Mesendoderm (in vitro differentiated cells): ENCODE results near the gene SPTSSB.

ENCODE experiments used
- DNase-seq: peaks from one replicate; pipeline ENCODE4 v3.0.0; 2013
- H2AK5ac ChIP-seq: 2 replicates; pipeline ENCODE4 v1.6.1; 2013; ENCODE audit warnings: low read length, inconsistent platforms
- H2BK120ac ChIP-seq: 2 replicates; pipeline ENCODE4 v1.6.1; 2013; ENCODE audit warnings: low read depth, mild to moderate bottlenecking, low read length, moderate library complexity, mixed read lengths
- H2BK15ac ChIP-seq: replicated peaks from 2 replicates; pipeline ENCODE4 v1.6.1; 2013; ENCODE audit warnings: low read depth, mild to moderate bottlenecking, moderate library complexity
- H2BK5ac ChIP-seq: 2 replicates; pipeline ENCODE4 v1.6.1; 2013; ENCODE audit warnings: low read length, inconsistent platforms
- H3K18ac ChIP-seq: 2 replicates; pipeline ENCODE4 v1.6.1; 2013; ENCODE audit warnings: mild to moderate bottlenecking, low read length, mixed read lengths
- H3K23ac ChIP-seq: one replicate; pipeline ENCODE4 v1.6.1; 2013; ENCODE audit warnings: low read length
- H3K27ac ChIP-seq: 2 replicates; pipeline ENCODE4 v1.5.1; 2013; ENCODE audit warnings: low read depth, mild to moderate bottlenecking, inconsistent platforms, low read length, moderate library complexity
- H3K27me3 ChIP-seq: 2 replicates; pipeline ENCODE4 v1.6.1; 2013; ENCODE audit warnings: low read length, control low read depth, mild to moderate bottlenecking, inconsistent platforms; ENCODE audit not compliant: insufficient read depth, poor library complexity
- H3K36me3 ChIP-seq: 2 replicates; pipeline ENCODE4 v1.6.1; 2013; ENCODE audit warnings: low read length, inconsistent platforms; ENCODE audit not compliant: control insufficient read depth, insufficient read depth
- H3K4ac ChIP-seq: one replicate; pipeline ENCODE4 v1.6.1; 2013; ENCODE audit warnings: low read depth, mild to moderate bottlenecking, low read length, moderate library complexity
- H3K4me1 ChIP-seq: 2 replicates; pipeline ENCODE4 v1.6.1; 2013; ENCODE audit warnings: low read depth, low read length, inconsistent platforms; ENCODE audit not compliant: control insufficient read depth
- H3K4me2 ChIP-seq: 2 replicates; pipeline ENCODE4 v1.6.1; 2013; ENCODE audit warnings: low read length
- H3K4me3 ChIP-seq: 2 replicates; pipeline ENCODE4 v1.5.1; 2013; ENCODE audit warnings: mild to moderate bottlenecking, low read length
- H3K56ac ChIP-seq: one replicate; pipeline ENCODE4 v1.6.1; 2013; ENCODE audit warnings: low read length
- H3K79me1 ChIP-seq: 2 replicates; pipeline ENCODE4 v1.6.1; 2013; ENCODE audit warnings: low read length, inconsistent platforms
- H3K79me2 ChIP-seq: 2 replicates; pipeline ENCODE4 v1.6.1; 2013; ENCODE audit warnings: mild to moderate bottlenecking, low read length; ENCODE audit not compliant: control insufficient read depth, insufficient read depth
- H3K9ac ChIP-seq: 2 replicates; pipeline ENCODE4 v1.6.1; 2013; ENCODE audit warnings: low read length, inconsistent platforms
- H4K5ac ChIP-seq: one replicate; pipeline ENCODE4 v1.6.1; 2013; ENCODE audit warnings: low read length
- H4K8ac ChIP-seq: one replicate; pipeline ENCODE4 v1.6.1; 2013; ENCODE audit warnings: low read depth, mild to moderate bottlenecking, control low read depth, low read length, moderate library complexity
- WGBS: extraction: QIAGEN DNeasy Blood & Tissue Kit; methylation state at CpG from one replicate; pipeline ENCODE4 v1.1.7; 2013; ENCODE audit warnings: low lambda C conversion rate, missing lambda C conversion rate; ENCODE audit not compliant: insufficient coverage; ENCODE audit errors: extremely low coverage; 5-methylcytosine and 5-hydroxymethylcytosine counted together

SPTSSB gene

GRCh38 chr3:161406594-161407555 is 35.6 kb upstream of the SPTSSB start:
- no peaks in the 10 kb centered on the region for H3K27me3 ChIP-seq
- H3K79me1 ChIP-seq = no peaks in the 10 kb centered on the region
- no peak overlapping the region for H3K4me3 ChIP-seq
- H3K4me2 ChIP-seq = no peak overlapping the region
- H3K23ac ChIP-seq = no peak overlapping the region
- no peak overlapping the region for H3K9ac ChIP-seq
- no peak overlapping the region for H2BK15ac ChIP-seq
- H3K56ac ChIP-seq = no peak overlapping the region
- H2BK120ac ChIP-seq = no peak overlapping the region
- no peak for DNase-seq
- peaks cover 2% of the 10 kb centered on the region for H3K4me1 ChIP-seq
- H3K4ac ChIP-seq = no peak overlapping the region
- no peak overlapping the region for H4K5ac ChIP-seq
- no peak overlapping the region for H2AK5ac ChIP-seq
- WGBS = no CpG with 5 or more reads among the region's 1 CpG
- H3K18ac ChIP-seq = no peak overlapping the region
- no peak overlapping the region for H3K27ac ChIP-seq
- no peak overlapping the region for H4K8ac ChIP-seq
- no peak overlapping the region for H2BK5ac ChIP-seq
- H3K36me3 ChIP-seq = no peaks in the 10 kb centered on the region
- no peaks in the 10 kb centered on the region for H3K79me2 ChIP-seq

- no peak overlapping the region for H3K9ac ChIP-seq
- no peaks in the 10 kb centered on the region for H3K27me3 ChIP-seq
- H2AK5ac ChIP-seq = no peak overlapping the region
- H2BK120ac ChIP-seq = no peak overlapping the region
- DNase-seq = no peak
- no peak overlapping the region for H4K5ac ChIP-seq
- no peaks in the 10 kb centered on the region for H3K79me2 ChIP-seq
- H2BK5ac ChIP-seq = no peak overlapping the region
- H3K56ac ChIP-seq = no peak overlapping the region
- H2BK15ac ChIP-seq = no peak overlapping the region
- H3K36me3 ChIP-seq = no peaks in the 10 kb centered on the region
- no peak overlapping the region for H4K8ac ChIP-seq
- H3K4me1 ChIP-seq = peaks cover 2% of the 10 kb centered on the region
- no peak overlapping the region for H3K23ac ChIP-seq
- no CpG with 5 or more reads among the region's 4 CpGs for WGBS
- no peak overlapping the region for H3K27ac ChIP-seq
- no peak overlapping the region for H3K4me2 ChIP-seq
- no peak overlapping the region for H3K4me3 ChIP-seq
- no peak overlapping the region for H3K18ac ChIP-seq
- H3K79me1 ChIP-seq = no peaks in the 10 kb centered on the region
- no peak overlapping the region for H3K4ac ChIP-seq
Measured at GRCh38 chr3:161405836-161406235, 34.5 kb upstream of the SPTSSB start.

- no peak overlapping the region for H3K56ac ChIP-seq
- H2BK120ac ChIP-seq = no peak overlapping the region
- no CpG with 5 or more reads among the region's 1 CpG for WGBS
Measured at GRCh38 chr3:161405087-161405486, 33.8 kb upstream of the SPTSSB start.

GRCh38 chr3:161403251-161403650 is 31.9 kb upstream of the SPTSSB start:
- no peak overlapping the region for H3K56ac ChIP-seq
- no peak overlapping the region for H4K5ac ChIP-seq
- DNase-seq = no peak
- H3K27me3 ChIP-seq = no peaks in the 10 kb centered on the region
- H3K36me3 ChIP-seq = no peaks in the 10 kb centered on the region
- H3K4ac ChIP-seq = no peak overlapping the region
- H3K27ac ChIP-seq = no peak overlapping the region
- no peaks in the 10 kb centered on the region for H3K4me1 ChIP-seq
- H2AK5ac ChIP-seq = no peak overlapping the region
- no peak overlapping the region for H2BK120ac ChIP-seq
- no peak overlapping the region for H3K4me3 ChIP-seq
- H3K18ac ChIP-seq = no peak overlapping the region
- H3K23ac ChIP-seq = no peak overlapping the region
- no peaks in the 10 kb centered on the region for H3K79me2 ChIP-seq
- no peak overlapping the region for H2BK15ac ChIP-seq
- H3K79me1 ChIP-seq = no peaks in the 10 kb centered on the region
- H2BK5ac ChIP-seq = no peak overlapping the region
- H3K4me2 ChIP-seq = no peak overlapping the region
- no peak overlapping the region for H4K8ac ChIP-seq
- no peak overlapping the region for H3K9ac ChIP-seq

More at GRCh38 chr3:161405087-161405486, 33.8 kb upstream of the SPTSSB start:
- Histone ChIP-seq H3K36me3 (no peaks in the 10 kb centered on the region), H3K18ac (no peak overlapping the region), H3K79me2 (no peaks in the 10 kb centered on the region), H4K8ac (no peak overlapping the region), H2BK15ac (no peak overlapping the region), H3K4me2 (no peak overlapping the region), H3K4me3 (no peak overlapping the region), H3K27me3 (no peaks in the 10 kb centered on the region), H3K4me1 (peaks cover 2% of the 10 kb centered on the region), H2AK5ac (no peak overlapping the region), H2BK5ac (no peak overlapping the region), H3K9ac (no peak overlapping the region), H3K27ac (no peak overlapping the region), H3K4ac (no peak overlapping the region), H4K5ac (no peak overlapping the region), H3K79me1 (no peaks in the 10 kb centered on the region), H3K23ac (no peak overlapping the region)
- DNase-seq = no peak

- WGBS = no CpG with 5 or more reads among the region's 2 CpGs
- no peaks in the 10 kb centered on the region for H3K27me3 ChIP-seq
- H3K4me2 ChIP-seq = no peak overlapping the region
- no peak overlapping the region for H2BK120ac ChIP-seq
- H3K4me1 ChIP-seq = no peaks in the 10 kb centered on the region
- no peak overlapping the region for H2AK5ac ChIP-seq
- H3K56ac ChIP-seq = no peak overlapping the region
- no peak overlapping the region for H3K4me3 ChIP-seq
- no peak for DNase-seq
- H3K27ac ChIP-seq = no peak overlapping the region
- no peaks in the 10 kb centered on the region for H3K36me3 ChIP-seq
- no peak overlapping the region for H2BK15ac ChIP-seq
- no peak overlapping the region for H2BK5ac ChIP-seq
- no peak overlapping the region for H4K5ac ChIP-seq
- H3K79me1 ChIP-seq = no peaks in the 10 kb centered on the region
- no peak overlapping the region for H3K18ac ChIP-seq
- H3K9ac ChIP-seq = no peak overlapping the region
- no peak overlapping the region for H4K8ac ChIP-seq
- H3K23ac ChIP-seq = no peak overlapping the region
- no peak overlapping the region for H3K4ac ChIP-seq
- H3K79me2 ChIP-seq = no peaks in the 10 kb centered on the region
Measured at GRCh38 chr3:161401389-161401788, 30.1 kb upstream of the SPTSSB start.

GRCh38 chr3:161400650-161401049 is 29.3 kb upstream of the SPTSSB start:
- no peak overlapping the region for H2BK120ac ChIP-seq
- no peak overlapping the region for H3K27ac ChIP-seq
- no peak overlapping the region for H2AK5ac ChIP-seq
- H3K4ac ChIP-seq = no peak overlapping the region
- H3K4me1 ChIP-seq = no peaks in the 10 kb centered on the region
- no CpG with 5 or more reads among the region's 4 CpGs for WGBS
- no peak overlapping the region for H4K8ac ChIP-seq
- no peak overlapping the region for H2BK5ac ChIP-seq
- no peaks in the 10 kb centered on the region for H3K36me3 ChIP-seq
- H3K18ac ChIP-seq = no peak overlapping the region
- H2BK15ac ChIP-seq = no peak overlapping the region
- no peaks in the 10 kb centered on the region for H3K79me2 ChIP-seq
- no peak overlapping the region for H3K4me3 ChIP-seq
- no peaks in the 10 kb centered on the region for H3K79me1 ChIP-seq
- no peak overlapping the region for H4K5ac ChIP-seq
- H3K27me3 ChIP-seq = no peaks in the 10 kb centered on the region
- H3K4me2 ChIP-seq = no peak overlapping the region
- H3K9ac ChIP-seq = no peak overlapping the region
- H3K23ac ChIP-seq = no peak overlapping the region
- no peak for DNase-seq
- no peak overlapping the region for H3K56ac ChIP-seq
